Endothelial cell of umbilical vein (primary cell): ENCODE data around the gene SCTR. TPM values are rescaled to one million over a fixed set of nuclear protein-coding genes. Genes with fewer than 3 reads are reported as not detected.

Experiments used
- BruUV-seq: library from RNA; stranded (reverse); fragments of 400-500 nt; replicated peaks from 2 replicates; lab custom pipeline; 2021; lab: Mats Ljungman, UMichigan
- CTCF ChIA-PET: fragments of 300-600, 350-600 bp; sonication (Branson Sonifier 250); formaldehyde crosslinking; loops from one replicate; lab custom pipeline; 2021; ENCODE audit warnings: antibody characterized with exemption, inconsistent platforms; lab: Charles Lee
- POLR2A ChIA-PET: fragments of 300-600, 350-600 bp; sonication (Branson Sonifier 250); formaldehyde crosslinking; loops from one replicate; lab custom pipeline; 2021; ENCODE audit warnings: antibody characterized with exemption, inconsistent platforms; lab: Charles Lee
- DNase-seq: peaks from one replicate; pipeline ENCODE4 v3.0.0-alpha.2; 2011; ENCODE audit warnings: low read depth, low spot score
- FAIRE-seq: peaks from 2 replicates; lab custom pipeline; 2011; peaks lifted over from hg19 to GRCh38; lab: Jason Lieb, UNC
- H2AFZ ChIP-seq: 2 replicates; pipeline ENCODE4 v1.6.0; 2012; ENCODE audit warnings: low read depth, low read length, control low read depth, inconsistent platforms
- H3K27ac ChIP-seq: 2 replicates; pipeline ENCODE4 v1.5.1; 2011; ENCODE audit warnings: low read depth, mild to moderate bottlenecking, control low read depth, low read length, moderate library complexity; ENCODE audit not compliant: insufficient read depth
- H3K27me3 ChIP-seq, 2 experiments: 2 replicates each; pipeline versions ENCODE4 v1.6.0 to v1.6.1; 2011; ENCODE audit warnings: low read length in 2 of 2, mixed read lengths in 1 of 2; ENCODE audit not compliant: control insufficient read depth in 2 of 2, insufficient read depth in 2 of 2
- H3K36me3 ChIP-seq, 2 experiments: 2 replicates in 1 of 2; 3 replicates in 1 of 2; pipeline ENCODE4 v1.5.1; 2011; ENCODE audit warnings: low read length in 2 of 2, mild to moderate bottlenecking in 1 of 2, moderate library complexity in 1 of 2; ENCODE audit not compliant: control insufficient read depth in 2 of 2, insufficient read depth in 2 of 2; ENCODE audit errors: extremely low read depth in 1 of 2
- H3K4me1 ChIP-seq: 3 replicates; pipeline ENCODE4 v1.5.1; 2011; ENCODE audit warnings: mild to moderate bottlenecking, low read length; ENCODE audit not compliant: control insufficient read depth, insufficient read depth; ENCODE audit errors: extremely low read depth
- H3K4me2 ChIP-seq: 2 replicates; pipeline ENCODE4 v1.6.1; 2011; ENCODE audit warnings: low read length, control low read depth, mixed read lengths; ENCODE audit not compliant: insufficient read depth
- H3K4me3 ChIP-seq, 3 experiments: fragments of 200-600 bp in 1 of 3; sonication (generic), shearing (Covaris generic) in 1 of 3; replicated peaks in 1 of 3; 2 replicates each; pipeline ENCODE4 v1.5.1; 2011 to 2016; ENCODE audit warnings: control low read depth in 3 of 3, low read length in 3 of 3, mild to moderate bottlenecking in 2 of 3, inconsistent platforms in 1 of 3, low read depth in 1 of 3, moderate library complexity in 1 of 3; ENCODE audit not compliant: insufficient read depth in 1 of 3
- H3K79me2 ChIP-seq: 2 replicates; pipeline ENCODE4 v1.6.0; 2012; ENCODE audit warnings: low read length, inconsistent platforms; ENCODE audit not compliant: control insufficient read depth, insufficient read depth
- H3K9ac ChIP-seq: replicated peaks from 2 replicates; pipeline ENCODE3; 2011; ENCODE audit warnings: low read length, control low read depth; ENCODE audit not compliant: insufficient read depth; ENCODE audit errors: extremely low read depth
- H3K9me1 ChIP-seq: replicated peaks from 3 replicates; pipeline ENCODE4 v1.6.0; 2011; ENCODE audit warnings: mild to moderate bottlenecking, low read length; ENCODE audit not compliant: control insufficient read depth, insufficient read depth; ENCODE audit errors: extremely low read depth
- H3K9me3 ChIP-seq: replicated peaks from 2 replicates; pipeline ENCODE4 v1.5.1; 2012; ENCODE audit warnings: low read length, inconsistent platforms; ENCODE audit not compliant: control insufficient read depth, insufficient read depth
- H4K20me1 ChIP-seq: replicated peaks from 2 replicates; pipeline ENCODE3; 2011; ENCODE audit warnings: mild to moderate bottlenecking, low read length; ENCODE audit not compliant: control insufficient read depth, insufficient read depth; ENCODE audit errors: extremely low read depth
- EZH2 ChIP-seq: IDR thresholded peaks from 2 replicates; pipeline ENCODE4 v1.6.1; 2012; ENCODE audit warnings: borderline replicate concordance, low read depth, mild to moderate bottlenecking, moderate library complexity, low read length, inconsistent platforms; ENCODE audit not compliant: severe bottlenecking
- FOS ChIP-seq: IDR thresholded peaks from 2 replicates; pipeline ENCODE4 v1.6.1; 2011; ENCODE audit warnings: mild to moderate bottlenecking, low read length, moderate library complexity, borderline replicate concordance; ENCODE audit not compliant: insufficient read depth
- GATA2 ChIP-seq: IDR thresholded peaks from 2 replicates; pipeline ENCODE4 v1.7.0; 2011; ENCODE audit warnings: low read depth, mild to moderate bottlenecking, moderate library complexity, mixed read lengths, low read length; ENCODE audit not compliant: insufficient read length, insufficient read depth
- JUN ChIP-seq: IDR thresholded peaks from 2 replicates; pipeline ENCODE4 v1.6.1; 2011; ENCODE audit warnings: borderline replicate concordance, low read depth; ENCODE audit not compliant: insufficient read length, insufficient read depth
- MYC ChIP-seq: IDR thresholded peaks from one replicate; pipeline ENCODE4 v1.6.1; 2011; ENCODE audit warnings: mild to moderate bottlenecking, low read depth, low read length
- POLR2A ChIP-seq: IDR thresholded peaks from 2 replicates; pipeline ENCODE4 v1.6.1; 2012; ENCODE audit warnings: low read depth, mild to moderate bottlenecking, control low read depth, low read length
- POLR2AphosphoS5 ChIP-seq: IDR thresholded peaks from 2 replicates; pipeline ENCODE4 v1.6.1; 2012; ENCODE audit warnings: low read depth, mild to moderate bottlenecking, control low read depth, low read length, moderate library complexity; ENCODE audit not compliant: insufficient read depth
- dilution Hi-C: fragments of 300-500 bp; cut with MboI; formaldehyde crosslinking; loops from one replicate; pipeline ENCODE4 v1.15.0; 2019; ENCODE audit warnings: low sequenced_read_pairs; ENCODE audit not compliant: extremely low pct_ligation_motif_present
- intact Hi-C: fragments of 100-400 bp; cut with micrococcal nuclease; formaldehyde crosslinking; loops from one replicate; pipeline ENCODE4 v1.10.0; 2022
- polyA plus RNA-seq, 4 experiments: library from polyadenylated mRNA; depleted of rRNA in 3 of 4; stranded (reverse) in 3 of 4; unstranded in 1 of 4; fragments of >200 nt; gene quantifications; 2 replicates each; pipeline versions ENCODE4 v1.2.1 to v1.2.3, GENCODE V29; 2011 to 2012; ENCODE audit warnings: missing spikeins in 1 of 4
- total RNA-seq: library from RNA; stranded (reverse); gene quantifications from 2 replicates; pipeline ENCODE4 v1.2.3, GENCODE V29; 2021
- TF ChIP-seq, protein P1 (sequence below), 2 donors: IDR thresholded peaks; 1 replicate in 1 of 2; 2 replicates in 1 of 2; pipeline ENCODE4 v1.5.1; 2011; ENCODE audit warnings: low read length in 2 of 2, mild to moderate bottlenecking in 2 of 2, moderate library complexity in 2 of 2, control low read depth in 1 of 2, inconsistent platforms in 1 of 2, low read depth in 1 of 2; ENCODE audit not compliant: insufficient read depth in 1 of 2; ENCODE audit errors: extremely low read depth in 1 of 2
- TF ChIP-seq, protein P2 (sequence below): IDR thresholded peaks from 2 replicates; pipeline ENCODE4 v1.6.1; 2011; ENCODE audit not compliant: insufficient read depth, insufficient read length

SCTR gene
- total and polyA plus RNA-seq, 2 donors (not counting 3 experiments of a cell fraction or from before 2014, with no cell fraction given) = not detected

DNA sequence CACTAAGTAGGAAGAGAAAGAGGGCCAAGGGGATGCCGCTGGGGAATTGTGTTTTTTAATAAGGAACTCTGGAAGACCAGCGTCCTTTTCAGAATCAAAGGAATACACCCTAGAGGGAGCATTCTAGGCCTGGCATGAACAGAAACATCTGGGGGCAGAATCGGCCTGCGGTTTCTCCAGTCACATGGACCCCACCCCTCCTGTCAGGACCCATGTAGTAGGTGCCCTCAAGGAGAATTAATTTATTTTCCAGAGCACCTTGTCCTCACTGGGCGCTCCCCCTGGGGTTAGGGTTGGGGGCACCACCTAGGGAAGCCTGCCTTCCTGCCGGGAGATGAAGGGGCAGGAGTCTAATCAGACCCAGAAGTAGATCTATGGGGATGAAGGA lies 48.4 kb downstream of the SCTR start:
- Histone ChIP-seq H4K20me1 (no peaks in the 10 kb centered on the region), H3K36me3 (no peaks in the 10 kb centered on the region), H3K27me3 (peaks cover 0 to 3% of the 10 kb centered on the region in 2 experiments), H3K4me1 (no peaks in the 10 kb centered on the region), H3K27ac (no peak overlapping the region), H3K4me2 (no peak overlapping the region), H3K9me1 (no peaks in the 10 kb centered on the region), H3K9ac (no peak overlapping the region), H2AFZ (no peak overlapping the region), H3K79me2 (no peaks in the 10 kb centered on the region), H3K4me3 (no peak overlapping the region), H3K9me3 (no peaks in the 10 kb centered on the region)
- FAIRE-seq = no peak
- intact Hi-C loops (loop anchor here (1.0 to 5.0 kb wide), 7 partner anchors 44 to 594 kb away; no protein-coding TSS in a partner anchor), dilution Hi-C loops (no loop called here)
- TF ChIP-seq GATA2 = no peak
- TF ChIP-seq, protein P1, sequence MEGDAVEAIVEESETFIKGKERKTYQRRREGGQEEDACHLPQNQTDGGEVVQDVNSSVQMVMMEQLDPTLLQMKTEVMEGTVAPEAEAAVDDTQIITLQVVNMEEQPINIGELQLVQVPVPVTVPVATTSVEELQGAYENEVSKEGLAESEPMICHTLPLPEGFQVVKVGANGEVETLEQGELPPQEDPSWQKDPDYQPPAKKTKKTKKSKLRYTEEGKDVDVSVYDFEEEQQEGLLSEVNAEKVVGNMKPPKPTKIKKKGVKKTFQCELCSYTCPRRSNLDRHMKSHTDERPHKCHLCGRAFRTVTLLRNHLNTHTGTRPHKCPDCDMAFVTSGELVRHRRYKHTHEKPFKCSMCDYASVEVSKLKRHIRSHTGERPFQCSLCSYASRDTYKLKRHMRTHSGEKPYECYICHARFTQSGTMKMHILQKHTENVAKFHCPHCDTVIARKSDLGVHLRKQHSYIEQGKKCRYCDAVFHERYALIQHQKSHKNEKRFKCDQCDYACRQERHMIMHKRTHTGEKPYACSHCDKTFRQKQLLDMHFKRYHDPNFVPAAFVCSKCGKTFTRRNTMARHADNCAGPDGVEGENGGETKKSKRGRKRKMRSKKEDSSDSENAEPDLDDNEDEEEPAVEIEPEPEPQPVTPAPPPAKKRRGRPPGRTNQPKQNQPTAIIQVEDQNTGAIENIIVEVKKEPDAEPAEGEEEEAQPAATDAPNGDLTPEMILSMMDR (IDR thresholded peaks at IDR 0.05; ENCODE audit: extremely low read depth in 1 of 2, insufficient read depth in 1 of 2, low read depth in 1 of 2, low read length in 2 of 2) = no peak
- CTCF ChIA-PET = interaction anchor here (0.7 to 4.4 kb wide), 29 partner anchors 8 to 594 kb away, joined by 3 to 151 read pairs (median 6); partner anchors contain the start of genes C2orf76, DBI and TMEM37
- no TSS peak for BruUV-seq
- DNase-seq = no peak
- POLR2A ChIA-PET = no interaction called here

DNA sequence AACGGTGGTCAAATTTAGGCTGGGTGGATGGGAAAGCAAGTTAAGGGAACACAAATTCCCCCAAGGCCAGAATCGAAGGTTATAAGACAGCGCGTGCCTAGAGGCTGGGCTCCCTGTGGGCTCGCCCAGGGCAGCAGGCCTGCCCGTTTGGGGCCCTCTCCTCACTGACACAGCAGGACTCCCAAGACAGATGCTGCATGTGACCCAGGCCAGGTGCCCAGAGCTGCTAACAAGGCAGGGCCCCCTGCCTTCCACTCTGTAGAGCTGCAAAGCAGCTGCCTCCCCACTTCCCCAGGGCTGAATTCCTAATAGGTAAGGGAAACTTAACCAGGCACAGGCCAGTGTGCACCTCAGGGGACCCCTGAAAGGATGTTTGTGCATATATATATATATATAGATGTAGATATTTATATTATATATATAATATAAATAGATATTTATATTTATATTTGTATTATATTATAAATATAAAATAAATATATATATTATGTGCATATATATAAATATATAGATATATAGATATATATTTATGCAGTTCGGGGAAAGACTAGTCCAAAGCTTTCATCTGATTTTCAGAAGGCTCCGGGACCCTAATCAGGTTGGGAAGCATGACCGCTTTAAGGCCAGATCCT lies 48.9 kb downstream of the SCTR start:
- intact Hi-C loops (loop anchor here (5.0 kb wide), 5 partner anchors 158 to 593 kb away; no protein-coding TSS in a partner anchor), dilution Hi-C loops (no loop called here)
- H3K4me3 ChIP-seq = no peak overlapping the region
- peaks cover 0 to 3% of the 10 kb centered on the region in 2 experiments for H3K27me3 ChIP-seq
- DNase-seq = no peak
- POLR2A ChIA-PET = no interaction called here
- no peaks in the 10 kb centered on the region for H3K9me3 ChIP-seq
- H3K4me2 ChIP-seq = no peak overlapping the region
- CTCF ChIA-PET = interaction anchor here (1.1 to 4.4 kb wide), 7 partner anchors 8 to 594 kb away, joined by 3 to 151 read pairs (median 8); no protein-coding TSS in a partner anchor
- no peaks in the 10 kb centered on the region for H3K79me2 ChIP-seq
- no peak overlapping the region for H2AFZ ChIP-seq
- TF ChIP-seq EZH2 (no peak), POLR2A (no peak), JUN (no peak), MYC (no peak), POLR2AphosphoS5 (no peak), GATA2 (no peak), FOS (no peak)
- TF ChIP-seq, protein P2, sequence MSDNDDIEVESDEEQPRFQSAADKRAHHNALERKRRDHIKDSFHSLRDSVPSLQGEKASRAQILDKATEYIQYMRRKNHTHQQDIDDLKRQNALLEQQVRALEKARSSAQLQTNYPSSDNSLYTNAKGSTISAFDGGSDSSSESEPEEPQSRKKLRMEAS = no peak
- TF ChIP-seq, protein P1 (IDR thresholded peaks at IDR 0.05; ENCODE audit: extremely low read depth in 1 of 2, insufficient read depth in 1 of 2, low read depth in 1 of 2, low read length in 2 of 2) = no peak
- no peaks in the 10 kb centered on the region for H4K20me1 ChIP-seq
- H3K4me1 ChIP-seq = no peaks in the 10 kb centered on the region
- no peak overlapping the region for H3K9ac ChIP-seq
- no peaks in the 10 kb centered on the region for H3K9me1 ChIP-seq
- no peak overlapping the region for H3K27ac ChIP-seq
- no TSS peak for BruUV-seq
- H3K36me3 ChIP-seq = no peaks in the 10 kb centered on the region
- no peak for FAIRE-seq
